Ishikawa (cell line): ENCODE measurements around the gene FOXF1.

ENCODE experiments used
- CEBPB ChIP-seq: IDR thresholded peaks from 2 replicates; pipeline ENCODE4 v1.6.1; 2012
- CREB1 ChIP-seq: IDR thresholded peaks from 2 replicates; pipeline ENCODE4 v1.6.1; 2012; ENCODE audit warnings: low read depth
- EGR1 ChIP-seq: IDR thresholded peaks from 2 replicates; pipeline ENCODE4 v1.6.1; 2012
- EP300 ChIP-seq: IDR thresholded peaks from 2 replicates; pipeline ENCODE4 v1.6.1; 2012; ENCODE audit warnings: borderline replicate concordance
- FOXM1 ChIP-seq: IDR thresholded peaks from 2 replicates; pipeline ENCODE4 v1.6.1; 2012; ENCODE audit warnings: low read depth, borderline replicate concordance
- MAX ChIP-seq: IDR thresholded peaks from 2 replicates; pipeline ENCODE4 v1.6.1; 2012
- NFIC ChIP-seq: IDR thresholded peaks from 2 replicates; pipeline ENCODE4 v1.6.1; 2012
- RAD21 ChIP-seq: IDR thresholded peaks from 2 replicates; pipeline ENCODE4 v1.6.1; 2012; ENCODE audit warnings: low read depth
- TAF1 ChIP-seq: IDR thresholded peaks from 2 replicates; pipeline ENCODE4 v1.6.1; 2012; ENCODE audit warnings: low read depth, mild to moderate bottlenecking
- TCF12 ChIP-seq: IDR thresholded peaks from 2 replicates; pipeline ENCODE4 v1.6.1; 2012; ENCODE audit warnings: low read depth
- TEAD4 ChIP-seq: IDR thresholded peaks from 2 replicates; pipeline ENCODE4 v1.6.1; 2012
- YY1 ChIP-seq: IDR thresholded peaks from 2 replicates; pipeline ENCODE4 v1.6.1; 2012; ENCODE audit warnings: low read depth
- ZBTB7A ChIP-seq: IDR thresholded peaks from 2 replicates; pipeline ENCODE4 v1.6.1; 2012; ENCODE audit warnings: low read depth
- TF ChIP-seq, protein P1 (sequence below): IDR thresholded peaks from 2 replicates; pipeline ENCODE4 v1.6.1; 2012; ENCODE audit warnings: low read depth, mild to moderate bottlenecking
- TF ChIP-seq, protein P2 (sequence below): IDR thresholded peaks from 2 replicates; pipeline ENCODE4 v1.6.1; 2012

Gene FOXF1

GRCh38 chr16:86533076-86533475, 22.7 kb downstream of the FOXF1 start:
- no peak for TF ChIP-seq NFIC
- no peak for TF ChIP-seq RAD21
- no peak for TF ChIP-seq TEAD4
- no peak for TF ChIP-seq EP300
- TF ChIP-seq CREB1: no peak
- no peak for TF ChIP-seq ZBTB7A
- TF ChIP-seq MAX: no peak
- TF ChIP-seq TCF12: no peak
- TF ChIP-seq, protein P1, sequence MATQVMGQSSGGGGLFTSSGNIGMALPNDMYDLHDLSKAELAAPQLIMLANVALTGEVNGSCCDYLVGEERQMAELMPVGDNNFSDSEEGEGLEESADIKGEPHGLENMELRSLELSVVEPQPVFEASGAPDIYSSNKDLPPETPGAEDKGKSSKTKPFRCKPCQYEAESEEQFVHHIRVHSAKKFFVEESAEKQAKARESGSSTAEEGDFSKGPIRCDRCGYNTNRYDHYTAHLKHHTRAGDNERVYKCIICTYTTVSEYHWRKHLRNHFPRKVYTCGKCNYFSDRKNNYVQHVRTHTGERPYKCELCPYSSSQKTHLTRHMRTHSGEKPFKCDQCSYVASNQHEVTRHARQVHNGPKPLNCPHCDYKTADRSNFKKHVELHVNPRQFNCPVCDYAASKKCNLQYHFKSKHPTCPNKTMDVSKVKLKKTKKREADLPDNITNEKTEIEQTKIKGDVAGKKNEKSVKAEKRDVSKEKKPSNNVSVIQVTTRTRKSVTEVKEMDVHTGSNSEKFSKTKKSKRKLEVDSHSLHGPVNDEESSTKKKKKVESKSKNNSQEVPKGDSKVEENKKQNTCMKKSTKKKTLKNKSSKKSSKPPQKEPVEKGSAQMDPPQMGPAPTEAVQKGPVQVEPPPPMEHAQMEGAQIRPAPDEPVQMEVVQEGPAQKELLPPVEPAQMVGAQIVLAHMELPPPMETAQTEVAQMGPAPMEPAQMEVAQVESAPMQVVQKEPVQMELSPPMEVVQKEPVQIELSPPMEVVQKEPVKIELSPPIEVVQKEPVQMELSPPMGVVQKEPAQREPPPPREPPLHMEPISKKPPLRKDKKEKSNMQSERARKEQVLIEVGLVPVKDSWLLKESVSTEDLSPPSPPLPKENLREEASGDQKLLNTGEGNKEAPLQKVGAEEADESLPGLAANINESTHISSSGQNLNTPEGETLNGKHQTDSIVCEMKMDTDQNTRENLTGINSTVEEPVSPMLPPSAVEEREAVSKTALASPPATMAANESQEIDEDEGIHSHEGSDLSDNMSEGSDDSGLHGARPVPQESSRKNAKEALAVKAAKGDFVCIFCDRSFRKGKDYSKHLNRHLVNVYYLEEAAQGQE: no peak
- no peak for TF ChIP-seq EGR1
- TF ChIP-seq TAF1: no peak
- TF ChIP-seq, protein P2, sequence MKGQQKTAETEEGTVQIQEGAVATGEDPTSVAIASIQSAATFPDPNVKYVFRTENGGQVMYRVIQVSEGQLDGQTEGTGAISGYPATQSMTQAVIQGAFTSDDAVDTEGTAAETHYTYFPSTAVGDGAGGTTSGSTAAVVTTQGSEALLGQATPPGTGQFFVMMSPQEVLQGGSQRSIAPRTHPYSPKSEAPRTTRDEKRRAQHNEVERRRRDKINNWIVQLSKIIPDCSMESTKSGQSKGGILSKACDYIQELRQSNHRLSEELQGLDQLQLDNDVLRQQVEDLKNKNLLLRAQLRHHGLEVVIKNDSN: no peak
- TF ChIP-seq CEBPB: no peak

DNA sequence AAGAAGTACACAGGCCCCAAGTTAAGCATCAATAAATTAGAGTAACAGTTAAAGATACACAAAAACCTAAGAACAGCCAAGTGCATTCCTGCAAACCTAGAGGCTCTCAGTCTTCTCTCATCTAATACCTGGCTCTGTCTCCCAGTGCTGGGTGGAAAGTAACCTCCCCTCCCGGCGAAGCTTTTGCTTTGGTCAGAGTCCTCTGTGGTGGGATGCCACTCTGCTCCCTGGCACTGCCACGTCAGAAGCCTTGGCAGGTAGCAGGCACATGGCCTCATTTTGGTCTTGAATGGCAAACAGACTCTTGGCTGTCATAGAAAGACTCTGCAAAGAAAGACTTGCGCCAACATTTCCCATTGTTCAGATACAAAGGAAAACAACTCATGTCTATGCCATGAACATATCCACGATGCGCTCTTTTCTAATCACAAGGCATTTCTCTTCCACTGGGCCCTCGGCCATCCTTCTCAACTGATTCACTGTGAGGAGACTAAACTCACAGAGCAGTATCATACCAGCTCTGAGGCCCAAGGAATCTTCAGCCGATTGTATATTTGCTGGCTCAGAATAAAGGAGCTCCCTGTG, 23.5 kb downstream of the FOXF1 start:
- TF ChIP-seq YY1 (no peak), NFIC (no peak), MAX (no peak), ZBTB7A (no peak), CREB1 (no peak), RAD21 (no peak), CEBPB (no peak), TCF12 (no peak), TEAD4 (no peak), TAF1 (no peak), FOXM1 (no peak), EP300 (no peak)
- TF ChIP-seq, protein P2: no peak
- TF ChIP-seq, protein P1: no peak

- TF ChIP-seq TCF12: no peak
- TF ChIP-seq, protein P2: no peak
- TF ChIP-seq TEAD4: no peak
- no peak for TF ChIP-seq MAX
- no peak for TF ChIP-seq EP300
These were observed 24.7 kb downstream of the FOXF1 start for GRCh38 chr16:86534779-86535615.

DNA sequence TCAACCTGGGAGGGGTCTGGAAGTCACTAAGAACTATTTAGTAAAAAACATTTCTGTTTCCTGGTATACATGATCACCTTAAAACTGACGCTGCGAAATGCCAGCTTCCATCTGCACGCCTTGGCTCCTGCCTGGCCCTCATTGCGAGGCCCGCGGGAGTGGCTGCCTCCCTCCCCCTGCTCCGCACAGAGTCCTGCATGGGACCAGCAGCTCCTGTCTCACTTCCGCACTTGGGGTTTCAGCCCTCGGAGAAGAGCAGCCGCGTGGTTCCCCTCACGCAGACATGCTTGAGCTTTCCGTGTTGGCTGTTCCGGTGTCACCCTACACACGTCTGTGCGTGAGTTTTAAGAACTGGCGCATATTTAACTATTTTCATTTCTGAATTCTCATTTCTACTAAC, 26.3 kb downstream of the FOXF1 start:
- TF ChIP-seq EP300 (no peak), FOXM1 (no peak), TEAD4 (no peak), EGR1 (no peak), TAF1 (no peak), NFIC (no peak), TCF12 (no peak), CREB1 (no peak), YY1 (no peak), MAX (no peak), RAD21 (no peak), CEBPB (no peak)
- TF ChIP-seq, protein P1: no peak
- TF ChIP-seq, protein P2: no peak
